A549 treated with AZD2906 at 1 μM for 4 hours (cell line): Measurements from ENCODE around the gene SLC46A3. TPM values are rescaled to one million over a fixed set of nuclear protein-coding genes. Genes with fewer than 3 reads are reported as not detected.

ENCODE experiments used
- total RNA-seq: library from RNA; stranded (reverse); fragments of 200-300 nt; extraction: Qiagen RNA extraction; gene quantifications from 5 replicates; pipeline ENCODE4 v1.2.3, GENCODE V29; 2022

SLC46A3 gene
- 1.5 to 2.0 TPM (median 1.8 TPM) in 5 replicates for total RNA-seq

GRCh38 chr13:28718543-28719226 is at the start of gene SLC46A3:
Gene SLC46A3, minus strand, starts transcription at chr13:28718970. Its CDS starts 972 bp downstream, at chr13:28717998.

GRCh38 chr13:28658796-28659620 is 59.8 kb downstream of the SLC46A3 start, which contains the start of gene POMP:
Gene POMP, plus strand, starts transcription at chr13:28659130. Its CDS starts 55 bp downstream, at chr13:28659185.

Other genes with a start within 250 kb of the SLC46A3 start
- gene FLT1, start 223.8 kb downstream of the SLC46A3 start, total RNA-seq: 0.03 to 0.10 TPM (median 0.03 TPM) in 3 of 5 replicates, not detected in the others
- 105 to 113 TPM (median 108 TPM) in 5 replicates for gene POMP, start 59.8 kb downstream of the SLC46A3 start, total RNA-seq
- 0.01 to 0.06 TPM in 2 of 5 replicates, not detected in the others for gene MTUS2, start 101.4 kb upstream of the SLC46A3 start, total RNA-seq